Neural cell (in vitro differentiated cells): ENCODE results near the gene SLC5A2. TPM values are rescaled to one million over a fixed set of nuclear protein-coding genes. Genes with fewer than 3 reads are reported as not detected.

ENCODE experiments used
- H2AFZ ChIP-seq: fragments of 200-600, 300-800 bp; sonication (generic), shearing (Covaris generic); 2 replicates; pipeline ENCODE4 v1.6.0; 2014; ENCODE audit warnings: low read depth, mild to moderate bottlenecking, antibody characterized with exemption, low read length, moderate library complexity
- H3F3A ChIP-seq: fragments of 200-600 bp; shearing (Covaris generic); 2 replicates; pipeline ENCODE4 v1.6.1; 2016; ENCODE audit warnings: mild to moderate bottlenecking, moderate library complexity, mixed read lengths, antibody characterized with exemption, low read length; ENCODE audit not compliant: insufficient read depth, poor library complexity, severe bottlenecking
- H3K27ac ChIP-seq: fragments of 200-600, 300-800 bp; sonication (generic), shearing (Covaris generic); 2 replicates; pipeline ENCODE4 v1.5.1; 2014; ENCODE audit warnings: mild to moderate bottlenecking, low read length, moderate library complexity
- H3K27me3 ChIP-seq: fragments of 300-800, 200-600 bp; sonication (generic), shearing (Covaris generic); 2 replicates; pipeline ENCODE4 v1.6.0; 2014; ENCODE audit warnings: mild to moderate bottlenecking, low read depth, low read length, moderate library complexity; ENCODE audit not compliant: insufficient read depth
- H3K36me3 ChIP-seq: fragments of 300-800, 200-600 bp; sonication (generic), shearing (Covaris generic); 2 replicates; pipeline ENCODE4 v1.5.1; 2014; ENCODE audit warnings: mild to moderate bottlenecking, antibody characterized with exemption, low read length, moderate library complexity; ENCODE audit not compliant: insufficient read depth
- H3K4me2 ChIP-seq: fragments of 300-800, 200-600 bp; sonication (generic), shearing (Covaris generic); 2 replicates; pipeline ENCODE4 v1.6.0; 2014; ENCODE audit warnings: mild to moderate bottlenecking, low read length
- H3K4me3 ChIP-seq: fragments of 300-800, 200-600 bp; sonication (generic), shearing (Covaris generic); 2 replicates; pipeline ENCODE4 v1.5.1; 2014; ENCODE audit warnings: mild to moderate bottlenecking, low read length, moderate library complexity
- H3K79me2 ChIP-seq: fragments of 200-600 bp; shearing (Covaris generic); replicated peaks from 2 replicates; pipeline ENCODE4 v1.6.0; 2014; ENCODE audit warnings: mild to moderate bottlenecking, low read length, moderate library complexity; ENCODE audit not compliant: insufficient read depth
- H3K9ac ChIP-seq: fragments of 300-800, 200-600 bp; sonication (generic), shearing (Covaris generic); 2 replicates; pipeline ENCODE4 v1.6.1; 2016; ENCODE audit warnings: mild to moderate bottlenecking, low read length, mixed read lengths
- H3K9me2 ChIP-seq: fragments of 200-600 bp; shearing (Covaris generic); 2 replicates; pipeline ENCODE4 v1.6.1; 2016; ENCODE audit warnings: mild to moderate bottlenecking, low read length, mixed read lengths; ENCODE audit not compliant: insufficient read depth
- H3K9me3 ChIP-seq: fragments of 200-600, 300-800 bp; sonication (generic), shearing (Covaris generic); 2 replicates; pipeline ENCODE4 v1.6.1; 2016; ENCODE audit warnings: mild to moderate bottlenecking, mixed run types, low read length, moderate library complexity, mixed read lengths
- H4K20me1 ChIP-seq: fragments of 200-600 bp; shearing (Covaris generic); 2 replicates; pipeline ENCODE4 v1.6.1; 2016; ENCODE audit warnings: mild to moderate bottlenecking, mixed run types; ENCODE audit not compliant: insufficient read depth
- EP300 ChIP-seq: fragments of 450-650 bp; conservative IDR thresholded peaks from 2 replicates; pipeline ENCODE4 v1.6.1; 2014; ENCODE audit warnings: antibody characterized with exemption, mild to moderate bottlenecking, moderate library complexity; ENCODE audit not compliant: poor library complexity, severe bottlenecking
- EZH2 ChIP-seq: fragments of 200-600, 300-800 bp; shearing (Covaris generic), sonication (generic); IDR thresholded peaks from 2 replicates; pipeline ENCODE4 v1.6.1; 2014; ENCODE audit warnings: antibody characterized with exemption, low read length, borderline replicate concordance, mild to moderate bottlenecking; ENCODE audit not compliant: insufficient read depth, poor library complexity, severe bottlenecking
- MXI1 ChIP-seq: fragments of 450-650 bp; conservative IDR thresholded peaks from 2 replicates; pipeline ENCODE4 v1.6.1; 2014; ENCODE audit warnings: antibody characterized with exemption, mild to moderate bottlenecking; ENCODE audit not compliant: poor library complexity, severe bottlenecking
- POLR2AphosphoS5 ChIP-seq: IDR thresholded peaks from 2 replicates; pipeline ENCODE4 v1.6.1; 2012
- RAD21 ChIP-seq: fragments of 450-650 bp; conservative IDR thresholded peaks from 2 replicates; pipeline ENCODE4 v1.6.1; 2014; ENCODE audit warnings: antibody characterized with exemption, mild to moderate bottlenecking, moderate library complexity
- REST ChIP-seq: IDR thresholded peaks from 2 replicates; pipeline ENCODE4 v1.6.1; 2012; ENCODE audit warnings: borderline replicate concordance
- SMC3 ChIP-seq: fragments of 450-650 bp; conservative IDR thresholded peaks from 2 replicates; pipeline ENCODE4 v1.6.1; 2014; ENCODE audit warnings: antibody characterized with exemption, mild to moderate bottlenecking, moderate library complexity; ENCODE audit not compliant: poor library complexity
- TAF1 ChIP-seq: IDR thresholded peaks from 2 replicates; pipeline ENCODE4 v1.6.1; 2012; ENCODE audit warnings: low read depth
- polyA plus RNA-seq: library from polyadenylated mRNA; depleted of rRNA; stranded (reverse); fragments of >200 nt; gene quantifications from 2 replicates; pipeline ENCODE4 v1.2.3, GENCODE V29; 2014
- TF ChIP-seq, protein P1 (sequence below): fragments of 450-650 bp; IDR thresholded peaks from 2 replicates; pipeline ENCODE4 v1.5.1; 2014; ENCODE audit warnings: antibody characterized with exemption, mild to moderate bottlenecking, moderate library complexity; ENCODE audit not compliant: poor library complexity, severe bottlenecking

Gene SLC5A2
- polyA plus RNA-seq, 1 donor from 2014 or later = not detected

DNA sequence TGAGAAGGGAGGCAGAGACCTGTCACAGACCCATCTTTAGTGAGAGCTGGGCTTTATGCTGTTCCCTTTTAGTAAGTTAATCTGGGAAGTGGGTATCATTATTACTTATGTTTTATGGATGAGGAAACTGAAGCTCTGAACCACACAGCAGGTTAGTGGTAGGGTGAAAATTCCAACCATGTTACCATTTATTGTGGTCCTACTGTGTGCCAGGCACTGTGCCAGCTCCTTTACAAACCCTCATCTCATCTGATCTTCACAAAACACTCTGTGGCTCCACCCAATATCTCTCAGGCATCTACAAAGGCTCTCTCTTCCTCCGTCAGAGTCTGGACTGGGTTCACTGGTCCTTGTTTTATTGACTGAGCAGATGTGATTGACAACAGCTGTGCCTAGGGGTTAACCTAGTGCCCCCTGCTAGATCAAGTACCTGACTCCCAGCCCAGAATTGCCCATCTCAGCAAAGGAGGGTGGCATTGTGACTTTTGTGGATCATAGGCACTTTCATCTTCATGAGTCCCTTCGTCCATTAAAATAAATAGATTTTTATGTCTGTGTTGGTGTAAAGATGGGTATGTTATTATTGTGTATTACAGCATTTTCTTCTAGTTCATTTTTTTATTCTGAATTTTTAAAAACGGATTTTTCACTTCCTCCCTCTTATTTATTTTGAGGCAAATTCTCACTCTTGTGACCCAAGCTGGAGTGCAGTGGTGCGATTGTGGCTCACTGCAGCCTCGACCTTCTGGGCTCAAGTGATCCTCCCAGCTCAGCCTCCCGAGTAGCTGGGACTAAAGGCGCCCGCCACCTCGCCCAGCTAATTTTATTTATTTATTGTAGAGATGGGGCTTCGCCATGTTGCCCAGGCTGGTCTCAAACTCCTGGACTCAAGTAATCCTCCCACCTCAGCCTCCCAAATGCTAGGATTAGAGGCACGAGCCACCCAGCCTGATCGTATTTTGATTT lies 7.9 kb upstream of the SLC5A2 start:
- no peaks in the 10 kb centered on the region for H3K79me2 ChIP-seq
- H4K20me1 ChIP-seq = no peaks in the 10 kb centered on the region
- H2AFZ ChIP-seq = no peak overlapping the region
- H3K4me3 ChIP-seq = no peak overlapping the region
- H3K36me3 ChIP-seq = no peaks in the 10 kb centered on the region
- H3K27ac ChIP-seq = no peak overlapping the region
- H3K27me3 ChIP-seq = peaks cover 86% of the 10 kb centered on the region
- TF ChIP-seq POLR2AphosphoS5 (no peak), REST (no peak), RAD21 (no peak), EP300 (no peak), SMC3 (no peak), TAF1 (no peak), MXI1 (no peak), EZH2 (no peak)
- TF ChIP-seq, protein P1, sequence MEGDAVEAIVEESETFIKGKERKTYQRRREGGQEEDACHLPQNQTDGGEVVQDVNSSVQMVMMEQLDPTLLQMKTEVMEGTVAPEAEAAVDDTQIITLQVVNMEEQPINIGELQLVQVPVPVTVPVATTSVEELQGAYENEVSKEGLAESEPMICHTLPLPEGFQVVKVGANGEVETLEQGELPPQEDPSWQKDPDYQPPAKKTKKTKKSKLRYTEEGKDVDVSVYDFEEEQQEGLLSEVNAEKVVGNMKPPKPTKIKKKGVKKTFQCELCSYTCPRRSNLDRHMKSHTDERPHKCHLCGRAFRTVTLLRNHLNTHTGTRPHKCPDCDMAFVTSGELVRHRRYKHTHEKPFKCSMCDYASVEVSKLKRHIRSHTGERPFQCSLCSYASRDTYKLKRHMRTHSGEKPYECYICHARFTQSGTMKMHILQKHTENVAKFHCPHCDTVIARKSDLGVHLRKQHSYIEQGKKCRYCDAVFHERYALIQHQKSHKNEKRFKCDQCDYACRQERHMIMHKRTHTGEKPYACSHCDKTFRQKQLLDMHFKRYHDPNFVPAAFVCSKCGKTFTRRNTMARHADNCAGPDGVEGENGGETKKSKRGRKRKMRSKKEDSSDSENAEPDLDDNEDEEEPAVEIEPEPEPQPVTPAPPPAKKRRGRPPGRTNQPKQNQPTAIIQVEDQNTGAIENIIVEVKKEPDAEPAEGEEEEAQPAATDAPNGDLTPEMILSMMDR = no peak
- H3K9me2 ChIP-seq = no peaks in the 10 kb centered on the region
- H3K9me3 ChIP-seq = no peaks in the 10 kb centered on the region
- H3K4me2 ChIP-seq = no peak overlapping the region
- H3F3A ChIP-seq = no peaks in the 10 kb centered on the region
- no peak overlapping the region for H3K9ac ChIP-seq

DNA sequence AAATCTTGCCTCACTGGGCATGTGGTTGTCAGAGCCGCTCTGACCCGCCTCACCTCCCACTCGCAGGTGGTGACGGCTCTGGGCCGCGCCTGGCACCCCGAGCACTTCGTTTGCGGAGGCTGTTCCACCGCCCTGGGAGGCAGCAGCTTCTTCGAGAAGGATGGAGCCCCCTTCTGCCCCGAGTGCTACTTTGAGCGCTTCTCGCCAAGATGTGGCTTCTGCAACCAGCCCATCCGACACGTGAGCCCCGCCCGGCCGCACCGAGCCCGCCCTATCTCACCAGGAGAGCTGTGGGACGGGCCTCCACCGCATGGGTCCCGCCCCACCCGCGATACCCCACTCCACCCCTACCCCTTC lies 7.0 kb upstream of the SLC5A2 start:
- H3K4me3 ChIP-seq = no peak overlapping the region
- no peak overlapping the region for H3K27ac ChIP-seq
- no peak for TF ChIP-seq REST
- no peak for TF ChIP-seq MXI1
- no peak for TF ChIP-seq POLR2AphosphoS5
- no peak for TF ChIP-seq EZH2
- no peak for TF ChIP-seq EP300
- TF ChIP-seq, protein P1 = no peak
- TF ChIP-seq SMC3 = no peak
- no peak for TF ChIP-seq TAF1
- TF ChIP-seq RAD21 = no peak
- no peaks in the 10 kb centered on the region for H3F3A ChIP-seq
- no peak overlapping the region for H3K4me2 ChIP-seq
- H2AFZ ChIP-seq = no peak overlapping the region
- H3K9me3 ChIP-seq = no peaks in the 10 kb centered on the region
- H3K9me2 ChIP-seq = no peaks in the 10 kb centered on the region
- H4K20me1 ChIP-seq = no peaks in the 10 kb centered on the region
- no peak overlapping the region for H3K9ac ChIP-seq
- no peaks in the 10 kb centered on the region for H3K79me2 ChIP-seq
- H3K27me3 ChIP-seq = peaks cover 89% of the 10 kb centered on the region
- H3K36me3 ChIP-seq = no peaks in the 10 kb centered on the region
